Tibial nerve (tissue), 4 donors: ENCODE results near the gene NELL1. TPM values are rescaled to one million over a fixed set of nuclear protein-coding genes. Genes with fewer than 3 reads are reported as not detected.

ENCODE experiments used
- DNase-seq, 2 donors: peaks; one replicate each; pipeline ENCODE4 v3.0.0-alpha.2; 2019; ENCODE audit warnings: low spot score in 2 of 2
- H3K27ac ChIP-seq, 4 donors: fragments of 200-600 bp; sonication (generic) in 3 of 4; one replicate each; pipeline ENCODE4 v1.5.1; 2017 to 2019; ENCODE audit warnings: mild to moderate bottlenecking in 1 of 4
- H3K27me3 ChIP-seq, 2 donors: fragments of 200-600 bp; sonication (generic) in 1 of 2; one replicate each; pipeline versions ENCODE4 v1.5.1 to v1.6.0; 2017 to 2019
- H3K36me3 ChIP-seq, 3 donors: fragments of 200-600 bp; sonication (generic); one replicate each; pipeline ENCODE4 v1.5.1; 2018 to 2019
- H3K4me1 ChIP-seq, 4 donors: fragments of 200-600 bp; sonication (generic) in 3 of 4; one replicate each; pipeline ENCODE4 v1.5.1; 2017 to 2019
- H3K4me3 ChIP-seq, 4 donors: fragments of 200-600 bp; sonication (generic) in 3 of 4; one replicate each; pipeline ENCODE4 v1.5.1; 2017 to 2019; ENCODE audit warnings: mild to moderate bottlenecking in 1 of 4, moderate library complexity in 1 of 4
- H3K9me3 ChIP-seq, 4 donors: fragments of 200-600 bp; sonication (generic) in 3 of 4; one replicate each; pipeline ENCODE4 v1.5.1; 2017 to 2019
- EP300 ChIP-seq, 2 donors: sonication (generic); formaldehyde crosslinking; IDR thresholded peaks; one replicate each; pipeline ENCODE4 v1.6.1; 2017; ENCODE audit warnings: antibody characterized with exemption in 2 of 2, mild to moderate bottlenecking in 1 of 2
- POLR2A ChIP-seq, 2 donors: fragments of 450-650 bp; IDR thresholded peaks; one replicate each; pipeline ENCODE4 v1.6.1; 2017; ENCODE audit warnings: antibody characterized with exemption in 2 of 2, mild to moderate bottlenecking in 2 of 2, moderate library complexity in 2 of 2
- WGBS, 2 donors: methylation state at CpG; one replicate each; pipeline ENCODE4 v1.1.5; 2018; 5-methylcytosine and 5-hydroxymethylcytosine counted together
- total RNA-seq, 4 donors: library from RNA; depleted of rRNA; stranded (reverse); fragments of >200 nt; gene quantifications; one replicate each; pipeline ENCODE4 v1.1.0, GENCODE V29; 2016
- TF ChIP-seq, protein P1 (sequence below), 5 experiments: fragments of 200-600 bp in 3 of 5; fragments of 450-650 bp in 2 of 5; sonication (generic) in 3 of 5; IDR thresholded peaks; one replicate each; pipeline ENCODE4 v1.5.1; 2016 to 2019; ENCODE audit warnings: antibody characterized with exemption in 5 of 5, mild to moderate bottlenecking in 3 of 5, moderate library complexity in 2 of 5

The NELL1 gene
- total RNA-seq, 4 donors from 2014 or later: not detected

DNA sequence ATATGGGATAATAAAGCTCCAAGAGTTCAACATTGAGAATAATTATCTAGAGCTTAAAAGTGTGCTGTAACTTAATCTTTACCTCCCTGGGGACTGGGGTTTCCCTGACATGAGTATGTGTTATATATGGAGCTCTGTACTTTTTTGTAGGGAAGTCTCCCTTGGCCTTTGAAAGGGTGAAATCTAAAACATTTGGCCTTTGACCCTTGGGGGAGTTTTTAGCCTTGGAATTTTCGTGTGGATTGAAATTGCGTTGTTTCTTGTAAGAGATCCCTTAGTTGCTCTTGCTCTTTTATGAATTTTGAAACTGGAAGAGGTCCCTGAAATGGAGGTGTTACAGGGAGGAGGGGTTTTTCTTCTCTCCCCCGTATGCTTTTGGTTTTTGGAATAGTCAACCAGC, 450.0 kb downstream of the NELL1 start:
- H3K36me3 ChIP-seq: no peaks in the 10 kb centered on the region
- no peak overlapping the region for H3K4me3 ChIP-seq
- no peak for TF ChIP-seq EP300 (IDR thresholded peaks at IDR 0.05)
- no peak for TF ChIP-seq POLR2A (IDR thresholded peaks at IDR 0.05)
- TF ChIP-seq, protein P1, sequence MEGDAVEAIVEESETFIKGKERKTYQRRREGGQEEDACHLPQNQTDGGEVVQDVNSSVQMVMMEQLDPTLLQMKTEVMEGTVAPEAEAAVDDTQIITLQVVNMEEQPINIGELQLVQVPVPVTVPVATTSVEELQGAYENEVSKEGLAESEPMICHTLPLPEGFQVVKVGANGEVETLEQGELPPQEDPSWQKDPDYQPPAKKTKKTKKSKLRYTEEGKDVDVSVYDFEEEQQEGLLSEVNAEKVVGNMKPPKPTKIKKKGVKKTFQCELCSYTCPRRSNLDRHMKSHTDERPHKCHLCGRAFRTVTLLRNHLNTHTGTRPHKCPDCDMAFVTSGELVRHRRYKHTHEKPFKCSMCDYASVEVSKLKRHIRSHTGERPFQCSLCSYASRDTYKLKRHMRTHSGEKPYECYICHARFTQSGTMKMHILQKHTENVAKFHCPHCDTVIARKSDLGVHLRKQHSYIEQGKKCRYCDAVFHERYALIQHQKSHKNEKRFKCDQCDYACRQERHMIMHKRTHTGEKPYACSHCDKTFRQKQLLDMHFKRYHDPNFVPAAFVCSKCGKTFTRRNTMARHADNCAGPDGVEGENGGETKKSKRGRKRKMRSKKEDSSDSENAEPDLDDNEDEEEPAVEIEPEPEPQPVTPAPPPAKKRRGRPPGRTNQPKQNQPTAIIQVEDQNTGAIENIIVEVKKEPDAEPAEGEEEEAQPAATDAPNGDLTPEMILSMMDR (IDR thresholded peaks at IDR 0.05): no peak
- no peaks in the 10 kb centered on the region for H3K9me3 ChIP-seq
- no peak for DNase-seq
- 19 to 28% methylated on average over 3 of the region's 3 CpGs for WGBS, 2 donors
- no peaks in the 10 kb centered on the region for H3K4me1 ChIP-seq
- no peak overlapping the region for H3K27ac ChIP-seq
- no peaks in the 10 kb centered on the region for H3K27me3 ChIP-seq

DNA sequence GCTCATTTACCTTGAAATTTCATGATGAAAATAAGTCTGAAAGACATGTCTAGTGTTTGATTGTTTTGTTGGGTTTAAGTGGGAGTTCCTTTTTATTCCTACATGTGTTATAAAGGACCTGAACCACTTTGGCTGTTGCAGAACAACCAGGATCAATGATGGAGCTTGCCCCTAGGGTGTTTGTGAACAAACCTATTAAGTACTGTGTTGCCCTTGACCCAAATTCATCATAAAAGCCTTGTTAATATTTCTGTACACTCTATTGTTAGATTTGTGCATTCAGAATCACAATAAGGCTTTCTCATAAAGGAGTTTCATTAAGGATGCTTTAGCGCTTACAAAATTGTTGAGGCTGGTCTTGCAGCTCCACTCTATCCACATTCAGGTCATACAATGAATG, 452.6 kb downstream of the NELL1 start:
- Histone ChIP-seq H3K27ac (no peak overlapping the region), H3K4me3 (no peak overlapping the region), H3K27me3 (no peaks in the 10 kb centered on the region), H3K36me3 (no peaks in the 10 kb centered on the region), H3K9me3 (no peaks in the 10 kb centered on the region), H3K4me1 (no peaks in the 10 kb centered on the region)
- TF ChIP-seq, protein P1 (IDR thresholded peaks at IDR 0.05): no peak
- TF ChIP-seq EP300 (IDR thresholded peaks at IDR 0.05) (no peak), POLR2A (IDR thresholded peaks at IDR 0.05) (no peak)
- no peak for DNase-seq
- WGBS, 2 donors: 55 to 68% methylated on average over 1 of the region's 1 CpG

DNA sequence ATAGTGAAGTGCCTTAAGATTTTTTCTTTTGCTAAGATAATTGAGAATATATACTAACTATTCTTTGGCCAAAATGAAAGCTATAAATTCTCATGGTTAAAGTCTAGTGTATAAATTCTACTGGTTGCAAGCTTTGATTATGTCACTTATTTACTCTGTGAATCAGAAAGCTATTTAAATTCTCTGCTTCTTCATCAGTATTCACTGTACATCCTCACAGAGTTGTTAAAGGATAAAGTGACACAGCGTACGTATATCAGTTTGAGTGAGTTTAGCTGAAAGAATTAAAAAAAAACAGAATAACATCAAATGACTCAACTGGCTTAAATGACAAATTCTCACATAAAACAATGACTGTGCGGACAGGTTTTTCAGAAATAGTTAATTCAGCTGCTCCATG, 453.1 kb downstream of the NELL1 start:
- Histone ChIP-seq H3K4me1 (no peaks in the 10 kb centered on the region), H3K4me3 (no peak overlapping the region), H3K36me3 (no peaks in the 10 kb centered on the region), H3K9me3 (no peaks in the 10 kb centered on the region), H3K27me3 (no peaks in the 10 kb centered on the region), H3K27ac (no peak overlapping the region)
- no peak for DNase-seq
- WGBS, 2 donors: 84 to 87% methylated on average over 3 of the region's 3 CpGs
- TF ChIP-seq, protein P1 (IDR thresholded peaks at IDR 0.05): no peak
- TF ChIP-seq POLR2A (IDR thresholded peaks at IDR 0.05): no peak
- no peak for TF ChIP-seq EP300 (IDR thresholded peaks at IDR 0.05)

DNA sequence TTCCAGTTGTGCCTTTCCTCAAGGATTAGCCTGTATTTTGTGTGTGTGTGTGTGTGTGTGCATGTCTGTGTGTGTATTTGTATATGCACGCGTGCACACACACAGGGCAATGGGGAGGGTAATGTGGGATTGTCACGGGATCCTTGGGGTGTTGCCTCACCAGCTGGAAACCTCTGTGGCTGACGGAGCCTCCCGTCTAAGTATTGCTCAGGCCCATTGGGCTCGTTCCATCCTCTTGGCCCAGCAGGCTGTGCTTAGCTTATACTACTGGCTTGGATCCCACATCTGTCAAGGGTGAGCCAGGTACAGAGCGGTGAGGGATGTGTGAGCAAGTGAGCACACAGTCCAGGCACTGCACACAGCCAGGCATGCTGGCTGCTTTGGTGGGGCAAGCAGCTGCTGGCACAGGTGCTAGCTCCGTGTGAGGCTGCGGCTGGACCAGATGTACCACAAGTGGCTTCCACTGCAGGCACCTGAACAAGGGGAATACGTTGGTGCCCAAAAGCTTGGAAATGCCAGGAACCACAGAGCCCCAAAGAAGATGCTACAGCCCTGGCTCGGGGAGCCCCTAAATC, 462.8 kb downstream of the NELL1 start:
- Histone ChIP-seq H3K27ac (no peak overlapping the region), H3K9me3 (no peaks in the 10 kb centered on the region), H3K36me3 (no peaks in the 10 kb centered on the region), H3K27me3 (no peaks in the 10 kb centered on the region), H3K4me3 (no peak overlapping the region), H3K4me1 (no peaks in the 10 kb centered on the region)
- TF ChIP-seq, protein P1 (IDR thresholded peaks at IDR 0.05): no peak
- no peak for TF ChIP-seq POLR2A (IDR thresholded peaks at IDR 0.05)
- no peak for TF ChIP-seq EP300 (IDR thresholded peaks at IDR 0.05)
- WGBS, 2 donors: 91 to 95% methylated on average over 6 to 11 of the region's 11 CpGs
- DNase-seq: no peak

DNA sequence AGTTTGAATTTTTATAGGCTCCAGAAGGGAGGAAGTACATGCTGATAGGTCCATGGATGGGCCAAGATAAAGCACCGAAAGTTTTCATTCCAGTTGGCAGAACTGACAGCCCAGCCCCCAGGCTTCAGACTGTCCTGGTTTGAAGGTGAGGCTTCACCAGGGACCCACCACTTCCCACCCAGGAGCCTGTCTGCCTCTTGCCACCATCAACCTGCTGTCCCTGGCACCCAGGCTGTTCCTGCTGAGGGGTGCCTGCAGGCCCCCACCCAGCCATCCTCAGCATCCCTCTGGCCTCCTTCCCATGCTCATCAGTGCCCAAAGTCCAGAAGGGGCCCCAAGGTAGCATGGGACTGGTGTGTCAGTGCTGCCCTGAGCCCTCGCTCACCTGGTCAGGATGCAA, 463.9 kb downstream of the NELL1 start:
- no peak overlapping the region for H3K4me3 ChIP-seq
- no peaks in the 10 kb centered on the region for H3K36me3 ChIP-seq
- no peak for DNase-seq
- TF ChIP-seq EP300 (IDR thresholded peaks at IDR 0.05) (no peak), POLR2A (IDR thresholded peaks at IDR 0.05) (no peak)
- TF ChIP-seq, protein P1 (IDR thresholded peaks at IDR 0.05): no peak
- H3K9me3 ChIP-seq: no peaks in the 10 kb centered on the region
- no peak overlapping the region for H3K27ac ChIP-seq
- no peaks in the 10 kb centered on the region for H3K4me1 ChIP-seq
- WGBS, 2 donors: 90 to 95% methylated on average over 2 of the region's 2 CpGs
- H3K27me3 ChIP-seq: no peaks in the 10 kb centered on the region
